ENCODE data around the gene DNAJC6.
"Not testable (repeated sequence)": the region's sequence is repeated elsewhere in the genome, so short reads cannot be mapped to it uniquely, and the experiment has no call there.

The DNAJC6 gene

GRCh38 chr1:65284229-65284628, 25.1 kb upstream of the DNAJC6 start:
- H3K36me3 ChIP-seq (ENCODE audit: insufficient read depth) = no peaks in the 10 kb centered on the region
- no peaks in the 10 kb centered on the region for H3K27me3 ChIP-seq (ENCODE audit: insufficient read depth, low read depth)
- H3K9ac ChIP-seq = no peak overlapping the region
- H3K4me2 ChIP-seq = no peak overlapping the region
- H3K79me2 ChIP-seq (ENCODE audit: insufficient read depth, low read depth) = no peaks in the 10 kb centered on the region
- TF ChIP-seq CTCF (conservative IDR thresholded peaks at IDR 0.05; ENCODE audit: low read depth, low read length) = no peak
- H4K20me1 ChIP-seq (ENCODE audit: insufficient read depth) = no peaks in the 10 kb centered on the region
- H3K4me1 ChIP-seq (ENCODE audit: low read depth, poor library complexity, severe bottlenecking) = no peaks in the 10 kb centered on the region
- H2AFZ ChIP-seq (ENCODE audit: low read depth) = no peak overlapping the region
- H3K4me3 ChIP-seq (IDR thresholded peaks at IDR 0.05; ENCODE audit: insufficient read depth, low read depth, low read length) = no peak overlapping the region
- H3K27ac ChIP-seq = no peak overlapping the region

GRCh38 chr1:65289449-65289848, 19.9 kb upstream of the DNAJC6 start:
- Histone ChIP-seq H2AFZ (ENCODE audit: low read depth) (no peak overlapping the region), H3K9ac (no peak overlapping the region), H4K20me1 (ENCODE audit: insufficient read depth) (no peaks in the 10 kb centered on the region), H3K79me2 (ENCODE audit: insufficient read depth, low read depth) (no peaks in the 10 kb centered on the region), H3K4me2 (no peak overlapping the region), H3K4me3 (IDR thresholded peaks at IDR 0.05; ENCODE audit: insufficient read depth, low read depth, low read length) (no peak overlapping the region), H3K4me1 (ENCODE audit: low read depth, poor library complexity, severe bottlenecking) (no peaks in the 10 kb centered on the region), H3K27me3 (ENCODE audit: insufficient read depth, low read depth) (no peaks in the 10 kb centered on the region), H3K36me3 (ENCODE audit: insufficient read depth) (no peaks in the 10 kb centered on the region), H3K27ac (no peak overlapping the region)
- no peak for TF ChIP-seq CTCF (conservative IDR thresholded peaks at IDR 0.05; ENCODE audit: low read depth, low read length)

- H3K4me3 ChIP-seq (IDR thresholded peaks at IDR 0.05; ENCODE audit: insufficient read depth, low read depth, low read length); H2AFZ ChIP-seq (ENCODE audit: low read depth); H3K4me1 ChIP-seq (ENCODE audit: low read depth, poor library complexity, severe bottlenecking); H3K4me2 ChIP-seq; H4K20me1 ChIP-seq (ENCODE audit: insufficient read depth); H3K79me2 ChIP-seq (ENCODE audit: insufficient read depth, low read depth); H3K27me3 ChIP-seq (ENCODE audit: insufficient read depth, low read depth); H3K9ac ChIP-seq; H3K27ac ChIP-seq; H3K36me3 ChIP-seq (ENCODE audit: insufficient read depth): not testable (repeated sequence)
Measured at GRCh38 chr1:65291818-65292217, 17.5 kb upstream of the DNAJC6 start.

- Histone ChIP-seq H3K4me1 (ENCODE audit: low read depth, poor library complexity, severe bottlenecking) (no peaks in the 10 kb centered on the region), H3K36me3 (ENCODE audit: insufficient read depth) (no peaks in the 10 kb centered on the region), H4K20me1 (ENCODE audit: insufficient read depth) (no peaks in the 10 kb centered on the region), H3K27me3 (ENCODE audit: insufficient read depth, low read depth) (no peaks in the 10 kb centered on the region), H3K4me3 (IDR thresholded peaks at IDR 0.05; ENCODE audit: insufficient read depth, low read depth, low read length) (no peak overlapping the region), H2AFZ (ENCODE audit: low read depth) (no peak overlapping the region), H3K9ac (no peak overlapping the region), H3K27ac (no peak overlapping the region), H3K4me2 (no peak overlapping the region), H3K79me2 (ENCODE audit: insufficient read depth, low read depth) (no peaks in the 10 kb centered on the region)
- TF ChIP-seq CTCF (conservative IDR thresholded peaks at IDR 0.05; ENCODE audit: low read depth, low read length) = no peak
Measured at GRCh38 chr1:65292861-65293593, 16.3 kb upstream of the DNAJC6 start.

GRCh38 chr1:65297706-65298105, 11.6 kb upstream of the DNAJC6 start:
- Histone ChIP-seq H3K36me3 (ENCODE audit: insufficient read depth) (no peaks in the 10 kb centered on the region), H3K79me2 (ENCODE audit: insufficient read depth, low read depth) (no peaks in the 10 kb centered on the region), H3K27me3 (ENCODE audit: insufficient read depth, low read depth) (no peaks in the 10 kb centered on the region), H3K4me2 (no peak overlapping the region), H3K9ac (no peak overlapping the region), H3K4me3 (IDR thresholded peaks at IDR 0.05; ENCODE audit: insufficient read depth, low read depth, low read length) (no peak overlapping the region), H3K27ac (no peak overlapping the region), H3K4me1 (ENCODE audit: low read depth, poor library complexity, severe bottlenecking) (no peaks in the 10 kb centered on the region), H2AFZ (ENCODE audit: low read depth) (no peak overlapping the region), H4K20me1 (ENCODE audit: insufficient read depth) (no peaks in the 10 kb centered on the region)
- TF ChIP-seq CTCF (conservative IDR thresholded peaks at IDR 0.05; ENCODE audit: low read depth, low read length) = no peak

All from KMS-11 (cell line).